GM12878 (cell line): Measurements from ENCODE around the gene CEACAM8. TPM values are rescaled to one million over a fixed set of nuclear protein-coding genes. Genes with fewer than 3 reads are reported as not detected.

Experiments
- ATAC-seq: fragments of 200-7000 bp; cut with Tn5 transposase; 3 replicates; pipeline ENCODE4 v1.9.1; 2020; ENCODE audit warnings: mild to moderate bottlenecking, moderate library complexity
- BruUV-seq: library from RNA; stranded (reverse); fragments of 400-500 nt; replicated peaks from 2 replicates; lab custom pipeline; 2021; lab: Mats Ljungman, UMichigan
- CTCF ChIA-PET: fragments of 300-600 bp; sonication (Branson Sonifier 250); formaldehyde crosslinking; extraction: SDS; loops from one replicate; lab custom pipeline; 2021; ENCODE audit warnings: inconsistent platforms; lab: Yijun Ruan, JAX
- POLR2A ChIA-PET: fragments of 350-600 bp; formaldehyde crosslinking; extraction: SDS; loops from one replicate; lab custom pipeline; 2021; ENCODE audit warnings: inconsistent platforms; lab: Charles Lee
- RAD21 ChIA-PET: fragments of 300-600 bp; sonication (Branson Sonifier 250); formaldehyde crosslinking; loops from one replicate; lab custom pipeline; 2023; ENCODE audit warnings: antibody characterized with exemption; ENCODE audit not compliant: unreplicated experiment; lab: Charles Lee
- SMC1A ChIA-PET: fragments of 300-600 bp; sonication (Branson Sonifier 250); formaldehyde crosslinking; loops from one replicate; lab custom pipeline; 2023; ENCODE audit not compliant: unreplicated experiment, uncharacterized antibody; lab: Charles Lee
- DNase-seq: peaks from one replicate; pipeline ENCODE4 v3.0.0-alpha.2; 2011; ENCODE audit warnings: low read depth, low spot score
- FAIRE-seq: peaks from 3 replicates; lab custom pipeline; 2011; peaks lifted over from hg19 to GRCh38; lab: Jason Lieb, UNC
- H2AFZ ChIP-seq: 2 replicates; pipeline ENCODE4 v1.6.0; 2011; ENCODE audit warnings: low read depth, low read length, control low read depth; ENCODE audit not compliant: control insufficient read depth
- H3K27ac ChIP-seq: 2 replicates; pipeline ENCODE4 v1.5.1; 2011; ENCODE audit warnings: control low read depth; ENCODE audit not compliant: control insufficient read depth, insufficient read depth
- H3K27me3 ChIP-seq, 2 experiments: replicated peaks in 1 of 2; 2 replicates each; pipeline versions ENCODE4 v1.6.0 to v1.6.1; 2011; ENCODE audit warnings: low read length in 1 of 2; ENCODE audit not compliant: control insufficient read depth in 2 of 2, insufficient read depth in 2 of 2
- H3K36me3 ChIP-seq, 2 experiments: 2 replicates each; pipeline ENCODE4 v1.5.1; 2011; ENCODE audit warnings: low read length in 1 of 2; ENCODE audit not compliant: control insufficient read depth in 2 of 2, insufficient read depth in 2 of 2
- H3K4me1 ChIP-seq: 2 replicates; pipeline ENCODE4 v1.6.1; 2011; ENCODE audit warnings: mild to moderate bottlenecking, low read length, moderate library complexity, mixed read lengths; ENCODE audit not compliant: control insufficient read depth, insufficient read depth
- H3K4me2 ChIP-seq: 2 replicates; pipeline ENCODE4 v1.6.0; 2011; ENCODE audit warnings: control low read depth; ENCODE audit not compliant: control insufficient read depth, insufficient read depth
- H3K4me3 ChIP-seq: fragments of 200-600 bp; sonication (generic); 2 replicates; pipeline ENCODE4 v1.5.1; 2016
- H3K79me2 ChIP-seq: 2 replicates; pipeline ENCODE4 v1.6.0; 2011; ENCODE audit warnings: low read length; ENCODE audit not compliant: control insufficient read depth, insufficient read depth
- H3K9ac ChIP-seq: 2 replicates; pipeline ENCODE4 v1.8.0; 2011; ENCODE audit warnings: low read length, control low read depth, mixed read lengths; ENCODE audit not compliant: control insufficient read depth, insufficient read depth
- H3K9me3 ChIP-seq: replicated peaks from 3 replicates; pipeline ENCODE4 v1.5.1; 2011; ENCODE audit warnings: mild to moderate bottlenecking, low read length; ENCODE audit not compliant: control insufficient read depth, insufficient read depth
- H4K20me1 ChIP-seq: 2 replicates; pipeline ENCODE4 v1.6.0; 2011; ENCODE audit not compliant: control insufficient read depth, insufficient read depth
- GATAD2B ChIP-seq: fragments of 450-650 bp; conservative IDR thresholded peaks from 2 replicates; pipeline ENCODE4 v1.6.1; 2017; ENCODE audit warnings: low read depth, mild to moderate bottlenecking, moderate library complexity
- HCFC1 ChIP-seq: fragments of 150-350 bp; IDR thresholded peaks from 2 replicates; pipeline ENCODE4 v1.6.1; 2014; ENCODE audit warnings: low read length
- KLF5 ChIP-seq: fragments of 450-650 bp; IDR thresholded peaks from 2 replicates; pipeline ENCODE4 v1.6.1; 2014; ENCODE audit warnings: mild to moderate bottlenecking; ENCODE audit not compliant: partially characterized antibody
- PAX8 ChIP-seq: fragments of 450-650 bp; IDR thresholded peaks from 2 replicates; pipeline ENCODE4 v1.6.1; 2017; ENCODE audit warnings: mild to moderate bottlenecking, moderate library complexity
- PML ChIP-seq: IDR thresholded peaks from 2 replicates; pipeline ENCODE4 v1.6.1; 2012; ENCODE audit warnings: low read length, inconsistent platforms
- POLR2A ChIP-seq: IDR thresholded peaks from 2 replicates; pipeline ENCODE4 v1.6.1; 2011; ENCODE audit warnings: low read depth, mild to moderate bottlenecking, low read length
- SRF ChIP-seq, 2 experiments: IDR thresholded peaks; 2 replicates each; pipeline ENCODE4 v1.6.1; 2011; ENCODE audit warnings: low read depth in 2 of 2, low read length in 2 of 2, mild to moderate bottlenecking in 1 of 2, moderate library complexity in 1 of 2
- TAF1 ChIP-seq: IDR thresholded peaks from 2 replicates; pipeline ENCODE4 v1.6.1; 2011; ENCODE audit warnings: mild to moderate bottlenecking, low read depth, low read length, borderline replicate concordance
- WGBS: methylation state at CpG from one replicate; pipeline ENCODE4 v1.1.6; 2016; ENCODE audit warnings: low lambda C conversion rate; ENCODE audit not compliant: insufficient replicate concordance, insufficient coverage; ENCODE audit errors: missing lambda C conversion rate; 5-methylcytosine and 5-hydroxymethylcytosine counted together
- in situ Hi-C: fragments of 300-500 bp; cut with MboI; formaldehyde crosslinking; loops from 9 replicates; pipeline ENCODE4 v1.14.3; 2018; ENCODE audit warnings: mixed read lengths
- intact Hi-C: fragments of 100-400 bp; cut with micrococcal nuclease; formaldehyde crosslinking; loops from one replicate; pipeline ENCODE4 v1.14.2; 2022; ENCODE audit not compliant: unreplicated experiment
- polyA plus RNA-seq, 11 experiments: library from polyadenylated mRNA; depleted of rRNA in 4 of 11; unstranded in 6 of 11; stranded (reverse) in 5 of 11; fragments of >200 nt; fragmentation: Nextera tagmentation in 4 of 11; fragmentation: Illumina TruSeq in 1 of 11; extraction: Ambion mirVana in 4 of 11; extraction: Trizol in 1 of 11; gene quantifications; 1 replicate in 1 of 11; 2 replicates in 10 of 11; pipeline versions ENCODE4 v1.2.1 to v1.2.3, GENCODE V29; 2011 to 2016; ENCODE audit warnings: inconsistent platforms in 2 of 11, missing spikeins in 2 of 11, low read depth in 1 of 11
- total RNA-seq, 4 experiments: library from RNA; depleted of rRNA in 3 of 4; stranded (reverse); fragments of >200 nt in 3 of 4; fragmentation: Illumina TruSeq in 1 of 4; extraction: Trizol in 1 of 4; gene quantifications; 2 replicates each; pipeline versions ENCODE4 v1.2.1 to v1.2.3, GENCODE V29; 2013 to 2021
- TF ChIP-seq, protein P1 (sequence below): fragments of 450-650 bp; IDR thresholded peaks from 2 replicates; pipeline ENCODE4 v1.6.1; 2017; ENCODE audit warnings: mild to moderate bottlenecking, low read depth, inconsistent platforms; ENCODE audit not compliant: poor library complexity, severe bottlenecking

The CEACAM8 gene
- total and polyA plus RNA-seq, 10 of the 15 experiments (the other 5 are each of a cell fraction or from before 2014, with no cell fraction given) = 0.06 TPM; not detected in 9

GRCh38 chr19:42571116-42571515 is 23.6 kb downstream of the CEACAM8 start:
- no peak overlapping the region for H2AFZ ChIP-seq
- no TSS peak for BruUV-seq
- no peaks in the 10 kb centered on the region for H3K36me3 ChIP-seq
- CTCF ChIA-PET = interaction anchor here (0.6 to 0.9 kb wide), 3 partner anchors 15 to 642 kb away, joined by 3 to 4 read pairs (median 3); no protein-coding TSS in a partner anchor
- no peak overlapping the region for H3K4me2 ChIP-seq
- H4K20me1 ChIP-seq = no peaks in the 10 kb centered on the region
- intact Hi-C loops = no loop called here
- ATAC-seq = no peak
- H3K4me1 ChIP-seq = no peaks in the 10 kb centered on the region
- H3K27me3 ChIP-seq = no peaks in the 10 kb centered on the region
- no peak for TF ChIP-seq KLF5
- TF ChIP-seq SRF (IDR thresholded peaks at IDR 0.05; ENCODE audit: low read depth in 2 of 2, low read length in 2 of 2) = no peak
- no peak for TF ChIP-seq TAF1
- TF ChIP-seq POLR2A = no peak
- TF ChIP-seq HCFC1 = no peak
- no peak for TF ChIP-seq PAX8
- TF ChIP-seq PML = no peak
- TF ChIP-seq GATAD2B = no peak
- TF ChIP-seq, protein P1, sequence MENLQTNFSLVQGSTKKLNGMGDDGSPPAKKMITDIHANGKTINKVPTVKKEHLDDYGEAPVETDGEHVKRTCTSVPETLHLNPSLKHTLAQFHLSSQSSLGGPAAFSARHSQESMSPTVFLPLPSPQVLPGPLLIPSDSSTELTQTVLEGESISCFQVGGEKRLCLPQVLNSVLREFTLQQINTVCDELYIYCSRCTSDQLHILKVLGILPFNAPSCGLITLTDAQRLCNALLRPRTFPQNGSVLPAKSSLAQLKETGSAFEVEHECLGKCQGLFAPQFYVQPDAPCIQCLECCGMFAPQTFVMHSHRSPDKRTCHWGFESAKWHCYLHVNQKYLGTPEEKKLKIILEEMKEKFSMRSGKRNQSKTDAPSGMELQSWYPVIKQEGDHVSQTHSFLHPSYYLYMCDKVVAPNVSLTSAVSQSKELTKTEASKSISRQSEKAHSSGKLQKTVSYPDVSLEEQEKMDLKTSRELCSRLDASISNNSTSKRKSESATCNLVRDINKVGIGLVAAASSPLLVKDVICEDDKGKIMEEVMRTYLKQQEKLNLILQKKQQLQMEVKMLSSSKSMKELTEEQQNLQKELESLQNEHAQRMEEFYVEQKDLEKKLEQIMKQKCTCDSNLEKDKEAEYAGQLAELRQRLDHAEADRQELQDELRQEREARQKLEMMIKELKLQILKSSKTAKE = no peak
- TF ChIP-seq, all 136 proteins: peak for 0
- Histone ChIP-seq H3K9ac (no peak overlapping the region), H3K27ac (no peak overlapping the region), H3K9me3 (no peaks in the 10 kb centered on the region), H3K4me3 (no peak overlapping the region), H3K79me2 (no peaks in the 10 kb centered on the region)
- 0% methylated on average over 2 of the region's 2 CpGs for WGBS
- in situ Hi-C loops = no loop called here
- FAIRE-seq (no peak), DNase-seq (no peak)
- ChIA-PET SMC1A (no interaction called here), POLR2A (no interaction called here), RAD21 (no interaction called here)
